ENCODE results near the gene GPC6. TPM values are rescaled to one million over a fixed set of nuclear protein-coding genes. Genes with fewer than 3 reads are reported as not detected.

Gene GPC6
- total and polyA plus RNA-seq, 2 donors (not counting 3 experiments of a cell fraction or from before 2014, with no cell fraction given) = 0.01 TPM; not detected in 1

GRCh38 chr13:94073007-94073744 is 846.6 kb downstream of the GPC6 start:
- no peak overlapping the region for H2AFZ ChIP-seq (ENCODE audit: low read depth, low read length)
- H3K9me3 ChIP-seq (replicated peaks; ENCODE audit: control insufficient read depth, insufficient read depth, low read length) = no peaks in the 10 kb centered on the region
- no peak overlapping the region for H3K4me2 ChIP-seq (ENCODE audit: insufficient read depth, low read length)
- no peaks in the 10 kb centered on the region for H4K20me1 ChIP-seq (replicated peaks; ENCODE audit: control insufficient read depth, extremely low read depth, insufficient read depth, low read length)
- FAIRE-seq (no peak), DNase-seq (ENCODE audit: low read depth, low spot score) (no peak)
- no peak overlapping the region for H3K27ac ChIP-seq (ENCODE audit: insufficient read depth, low read depth, low read length)
- no peaks in the 10 kb centered on the region for H3K36me3 ChIP-seq (ENCODE audit: control insufficient read depth in 2 of 2, extremely low read depth in 1 of 2, insufficient read depth in 2 of 2, low read length in 2 of 2)
- intact Hi-C loops (cut with micrococcal nuclease) (no loop called here), dilution Hi-C loops (cut with MboI; ENCODE audit: extremely low pct_ligation_motif_present, low sequenced_read_pairs) (no loop called here)
- no peaks in the 10 kb centered on the region for H3K9me1 ChIP-seq (replicated peaks; ENCODE audit: control insufficient read depth, extremely low read depth, insufficient read depth, low read length)
- ChIA-PET CTCF (interaction anchor here (0.6 to 1.3 kb wide), 2 partner anchors 9 to 116 kb away, joined by 3 read pairs; no protein-coding TSS in a partner anchor), POLR2A (no interaction called here)
- H3K27me3 ChIP-seq (ENCODE audit: control insufficient read depth in 2 of 2, insufficient read depth in 2 of 2, low read length in 2 of 2) = no peaks in the 10 kb centered on the region
- no peak overlapping the region for H3K4me3 ChIP-seq (replicated peaks in 1 of 3; ENCODE audit: insufficient read depth in 1 of 3, low read depth in 1 of 3, low read length in 3 of 3)
- BruUV-seq (replicated peaks) = no TSS peak
- no peaks in the 10 kb centered on the region for H3K79me2 ChIP-seq (ENCODE audit: control insufficient read depth, insufficient read depth, low read length)
- H3K9ac ChIP-seq (replicated peaks; ENCODE audit: extremely low read depth, insufficient read depth, low read length) = no peak overlapping the region
- no peak for TF ChIP-seq GATA2 (IDR thresholded peaks at IDR 0.05; ENCODE audit: insufficient read depth, insufficient read length, low read depth, low read length)
- TF ChIP-seq MYC (IDR thresholded peaks at IDR 0.05; ENCODE audit: low read depth, low read length) = no peak
- TF ChIP-seq POLR2AphosphoS5 (IDR thresholded peaks at IDR 0.05; ENCODE audit: insufficient read depth, low read depth, low read length) = no peak
- no peak for TF ChIP-seq EZH2 (IDR thresholded peaks at IDR 0.05; ENCODE audit: borderline replicate concordance, low read depth, low read length, severe bottlenecking)
- no peak for TF ChIP-seq JUN (IDR thresholded peaks at IDR 0.05; ENCODE audit: borderline replicate concordance, insufficient read depth, insufficient read length, low read depth)
- no peak for TF ChIP-seq FOS (IDR thresholded peaks at IDR 0.05; ENCODE audit: borderline replicate concordance, insufficient read depth, low read length)
- no peak for TF ChIP-seq POLR2A (IDR thresholded peaks at IDR 0.05; ENCODE audit: low read depth, low read length)
- no peak for TF ChIP-seq MAX (IDR thresholded peaks at IDR 0.05; ENCODE audit: insufficient read depth, insufficient read length)
- TF ChIP-seq CTCF (IDR thresholded peaks at IDR 0.05; ENCODE audit: extremely low read depth in 1 of 2, insufficient read depth in 1 of 2, low read depth in 1 of 2, low read length in 2 of 2) = no peak
- no peaks in the 10 kb centered on the region for H3K4me1 ChIP-seq (ENCODE audit: control insufficient read depth, extremely low read depth, insufficient read depth, low read length)

All from endothelial cell of umbilical vein (primary cell).